Measurements from ENCODE around the gene ELP6.

DNA sequence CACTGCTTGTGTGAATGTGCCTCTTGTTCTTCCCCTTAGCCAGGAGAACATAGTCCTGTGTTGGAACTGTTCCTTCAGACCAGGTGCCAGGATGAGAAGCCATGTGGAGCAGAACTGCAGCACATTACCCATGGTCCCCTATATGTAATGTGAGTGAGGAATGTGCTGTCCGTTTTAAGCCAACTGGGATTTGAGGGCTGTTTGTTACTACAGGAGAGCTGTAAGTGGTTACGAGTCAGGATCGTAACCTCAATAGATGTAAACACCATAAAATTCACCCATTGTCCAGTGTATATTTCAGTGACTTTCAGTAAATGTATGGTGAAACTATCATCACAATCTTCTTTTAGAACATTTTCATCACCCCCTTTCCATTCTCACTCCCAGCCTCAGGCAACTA is 27.7 kb downstream of the ELP6 start:
- TF ChIP-seq, protein P1, sequence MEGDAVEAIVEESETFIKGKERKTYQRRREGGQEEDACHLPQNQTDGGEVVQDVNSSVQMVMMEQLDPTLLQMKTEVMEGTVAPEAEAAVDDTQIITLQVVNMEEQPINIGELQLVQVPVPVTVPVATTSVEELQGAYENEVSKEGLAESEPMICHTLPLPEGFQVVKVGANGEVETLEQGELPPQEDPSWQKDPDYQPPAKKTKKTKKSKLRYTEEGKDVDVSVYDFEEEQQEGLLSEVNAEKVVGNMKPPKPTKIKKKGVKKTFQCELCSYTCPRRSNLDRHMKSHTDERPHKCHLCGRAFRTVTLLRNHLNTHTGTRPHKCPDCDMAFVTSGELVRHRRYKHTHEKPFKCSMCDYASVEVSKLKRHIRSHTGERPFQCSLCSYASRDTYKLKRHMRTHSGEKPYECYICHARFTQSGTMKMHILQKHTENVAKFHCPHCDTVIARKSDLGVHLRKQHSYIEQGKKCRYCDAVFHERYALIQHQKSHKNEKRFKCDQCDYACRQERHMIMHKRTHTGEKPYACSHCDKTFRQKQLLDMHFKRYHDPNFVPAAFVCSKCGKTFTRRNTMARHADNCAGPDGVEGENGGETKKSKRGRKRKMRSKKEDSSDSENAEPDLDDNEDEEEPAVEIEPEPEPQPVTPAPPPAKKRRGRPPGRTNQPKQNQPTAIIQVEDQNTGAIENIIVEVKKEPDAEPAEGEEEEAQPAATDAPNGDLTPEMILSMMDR (conservative IDR thresholded peaks at IDR 0.05 in 1 of 2, IDR thresholded peaks at IDR 0.05 in 1 of 2; ENCODE audit: extremely low read depth in 1 of 2, insufficient read depth in 1 of 2, low read depth in 1 of 2, low read length in 2 of 2): no peak
- no peak for TF ChIP-seq EZH2 (IDR thresholded peaks at IDR 0.05; ENCODE audit: borderline replicate concordance, low read length)

Data from mammary epithelial cell (primary cell).